Measurements from ENCODE around the gene GUCY1A1. TPM values are rescaled to one million over a fixed set of nuclear protein-coding genes. Genes with fewer than 3 reads are reported as not detected.

The GUCY1A1 gene
- total RNA-seq, 2 experiments from 2014 or later = 0.11 to 0.13 TPM

- CTCF ChIA-PET = no interaction called here
These were observed 8.5 kb upstream of the GUCY1A1 start for GRCh38 chr4:155657985-155658680.

GRCh38 chr4:155658681-155659064 lies 8.0 kb upstream of the GUCY1A1 start:
- CTCF ChIA-PET = no interaction called here

More at GRCh38 chr4:155657985-155658680, 8.5 kb upstream of the GUCY1A1 start:
- POLR2A ChIA-PET = no interaction called here

GRCh38 chr4:155659176-155659575 lies 7.5 kb upstream of the GUCY1A1 start:
- ChIA-PET POLR2A (no interaction called here), CTCF (no interaction called here)

More at GRCh38 chr4:155658681-155659064, 8.0 kb upstream of the GUCY1A1 start:
- POLR2A ChIA-PET = no interaction called here

GRCh38 chr4:155660436-155660835 lies 6.2 kb upstream of the GUCY1A1 start:
- CTCF ChIA-PET = no interaction called here
- POLR2A ChIA-PET = no interaction called here

GRCh38 chr4:155665054-155665453 lies 1.6 kb upstream of the GUCY1A1 start:
- ChIA-PET POLR2A (no interaction called here), CTCF (no interaction called here)

GRCh38 chr4:155667222-155667567 lies 547 bp downstream of the GUCY1A1 start:
- ChIA-PET POLR2A (no interaction called here), CTCF (no interaction called here)

GRCh38 chr4:155667568-155668511 lies 1.2 kb downstream of the GUCY1A1 start:
- POLR2A ChIA-PET = no interaction called here
- CTCF ChIA-PET = no interaction called here

GRCh38 chr4:155668707-155669220 lies 2.1 kb downstream of the GUCY1A1 start:
- ChIA-PET POLR2A (no interaction called here), CTCF (no interaction called here)

GRCh38 chr4:155672342-155672741 lies 5.7 kb downstream of the GUCY1A1 start:
- ChIA-PET CTCF (no interaction called here), POLR2A (no interaction called here)

GRCh38 chr4:155673453-155673979 lies 6.9 kb downstream of the GUCY1A1 start:
- CTCF ChIA-PET = no interaction called here
- POLR2A ChIA-PET = no interaction called here

GRCh38 chr4:155674669-155675071 lies 8.0 kb downstream of the GUCY1A1 start:
- CTCF ChIA-PET = no interaction called here
- POLR2A ChIA-PET = no interaction called here

GRCh38 chr4:155675709-155676429 lies 9.2 kb downstream of the GUCY1A1 start:
- POLR2A ChIA-PET = no interaction called here
- CTCF ChIA-PET = no interaction called here

GRCh38 chr4:155676430-155676825 lies 9.8 kb downstream of the GUCY1A1 start:
- POLR2A ChIA-PET = no interaction called here
- CTCF ChIA-PET = no interaction called here

- POLR2A ChIA-PET = no interaction called here
- CTCF ChIA-PET = no interaction called here
These were observed 11.4 kb downstream of the GUCY1A1 start for GRCh38 chr4:155678011-155678410.

- ChIA-PET POLR2A (no interaction called here), CTCF (no interaction called here)
These were observed 12.7 kb downstream of the GUCY1A1 start for GRCh38 chr4:155679343-155679742.

GRCh38 chr4:155681886-155682285 lies 15.2 kb downstream of the GUCY1A1 start:
- CTCF ChIA-PET = no interaction called here

GRCh38 chr4:155684423-155684822 lies 17.8 kb downstream of the GUCY1A1 start:
- POLR2A ChIA-PET = no interaction called here

More at GRCh38 chr4:155681886-155682285, 15.2 kb downstream of the GUCY1A1 start:
- POLR2A ChIA-PET = no interaction called here

GRCh38 chr4:155684892-155685541 lies 18.4 kb downstream of the GUCY1A1 start:
- ChIA-PET POLR2A (no interaction called here), CTCF (interaction anchor here (1.0 kb wide), 1 partner anchor 10 kb away, joined by 3 read pairs; no protein-coding TSS in a partner anchor)

More at GRCh38 chr4:155684423-155684822, 17.8 kb downstream of the GUCY1A1 start:
- CTCF ChIA-PET = no interaction called here

GRCh38 chr4:155687380-155687982 lies 20.8 kb downstream of the GUCY1A1 start:
- CTCF ChIA-PET = no interaction called here

More at GRCh38 chr4:155687380-155687982, 20.8 kb downstream of the GUCY1A1 start:
- POLR2A ChIA-PET = no interaction called here
